Pons (tissue), 1 donor: Measurements from ENCODE around the gene IMMP2L.

Source experiments
- DNase-seq: peaks from one replicate; pipeline ENCODE4 v3.0.0-alpha.2; 2016; ENCODE audit warnings: low spot score

IMMP2L gene

GRCh38 chr7:111103136-111103535 is 459.2 kb downstream of the IMMP2L start:
- DNase-seq, result no peak

DNA sequence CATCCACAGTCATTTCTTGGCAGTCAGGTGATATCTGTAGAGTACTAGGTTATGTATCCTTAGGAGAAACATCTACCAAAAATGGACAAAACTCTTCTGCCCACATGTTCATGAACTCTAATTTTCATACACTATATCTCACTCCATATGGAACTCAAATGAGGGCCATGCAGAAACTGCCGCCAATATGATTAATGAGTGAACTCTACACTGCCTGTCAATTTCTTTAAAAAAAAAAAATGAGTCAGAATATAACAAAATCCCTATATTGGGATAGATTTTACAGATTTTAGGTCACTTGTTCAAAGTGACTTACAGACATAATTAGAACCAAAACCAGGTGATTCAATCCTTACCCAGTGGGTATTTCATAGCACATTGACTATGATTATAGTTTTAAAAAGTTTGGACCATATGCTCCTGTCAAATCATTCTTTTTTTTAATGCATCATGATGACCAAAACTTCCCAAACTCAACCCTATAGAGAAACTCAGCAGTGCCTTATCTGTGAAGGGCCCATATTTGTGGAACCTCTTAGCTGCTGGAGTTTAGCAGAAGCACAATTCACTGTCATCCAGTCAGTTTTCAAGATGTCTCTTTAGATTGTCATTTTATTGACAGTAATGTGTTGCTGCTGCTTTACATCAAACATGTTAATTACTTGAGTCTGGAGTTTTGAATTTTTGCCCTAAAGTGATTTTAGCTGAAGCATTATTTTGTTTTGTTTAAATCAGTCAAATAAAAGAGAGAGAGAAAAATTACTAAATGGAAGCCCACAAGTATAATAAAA is 460.2 kb downstream of the IMMP2L start:
- no peak for DNase-seq

DNA sequence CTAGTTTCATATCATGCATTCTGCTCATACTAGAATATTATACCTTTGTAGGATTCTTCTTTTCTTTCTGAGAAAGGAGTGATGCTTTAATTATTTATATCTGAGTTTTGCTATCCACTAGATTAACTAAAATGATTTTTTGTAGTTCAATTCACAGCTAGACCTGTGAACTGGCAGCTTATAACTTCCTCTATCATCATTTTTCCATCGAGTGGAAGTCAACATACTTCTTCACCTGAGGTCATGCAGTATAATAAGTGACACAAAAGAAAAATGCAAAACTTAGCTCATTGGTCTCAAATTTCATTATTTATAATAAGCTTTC is 463.4 kb downstream of the IMMP2L start:
- DNase-seq, result no peak

DNA sequence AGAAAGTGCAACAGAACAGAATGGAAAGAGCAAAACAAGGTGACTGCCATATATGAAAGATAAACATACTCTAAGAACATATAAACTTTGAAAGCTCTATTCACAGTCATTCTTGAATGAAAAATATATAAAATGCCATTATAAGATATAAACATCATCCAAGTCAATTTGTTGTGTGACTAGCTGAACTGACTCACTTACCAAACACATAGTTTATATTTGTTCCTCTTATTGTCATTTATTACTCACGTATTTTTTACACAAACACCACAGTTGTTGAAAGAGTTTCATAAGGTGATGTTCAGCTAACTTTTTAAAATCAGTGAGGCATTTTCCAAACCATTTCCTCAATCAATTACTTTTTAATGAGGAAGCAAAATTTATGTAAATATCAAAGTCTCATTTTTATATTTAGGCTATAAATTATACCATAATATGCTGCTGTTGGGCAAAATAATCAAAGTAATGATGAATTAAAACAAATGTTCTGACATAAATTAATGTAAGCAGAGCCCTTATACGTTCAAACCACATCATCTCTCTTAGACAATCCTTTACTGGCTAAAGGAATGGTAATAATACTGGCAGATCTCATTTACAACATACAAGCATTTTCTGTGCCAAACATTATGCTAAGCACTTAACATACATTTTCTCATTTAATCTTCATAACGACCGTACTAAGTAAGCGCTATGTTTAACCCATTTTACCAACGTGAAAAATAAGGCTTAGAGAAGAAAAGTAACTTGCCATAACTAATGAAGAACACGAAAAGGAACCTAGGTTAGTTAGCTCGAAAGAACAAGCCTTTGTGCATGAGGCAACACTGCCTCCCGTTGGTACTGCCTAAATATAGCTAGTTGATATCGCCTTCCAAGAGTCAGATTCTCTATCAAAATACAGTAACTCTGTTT is 464.0 kb downstream of the IMMP2L start:
- DNase-seq, result peak; percentile 78

GRCh38 chr7:111096997-111097396 is 465.3 kb downstream of the IMMP2L start:
- DNase-seq, result no peak

DNA sequence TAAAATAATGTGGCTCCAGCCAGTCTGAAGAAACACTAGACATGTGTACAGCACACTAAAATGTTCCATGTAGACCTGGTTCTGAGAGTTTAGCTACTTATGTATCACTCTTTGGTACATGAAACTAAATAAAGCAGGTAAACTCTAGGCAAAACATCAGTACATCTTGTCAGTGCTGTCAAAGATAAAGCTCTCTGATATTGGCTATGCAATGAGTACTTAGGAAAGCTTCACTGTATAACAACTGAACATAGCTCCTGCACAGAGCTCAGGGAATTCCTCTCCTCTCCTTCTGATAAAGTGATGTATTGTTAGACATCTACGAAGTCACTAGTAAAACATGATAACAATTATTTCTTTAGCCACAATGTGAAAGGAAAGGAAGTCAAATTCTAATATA is 467.9 kb downstream of the IMMP2L start:
- DNase-seq, result no peak

- no peak for DNase-seq
Measured at GRCh38 chr7:111093496-111093895, 468.8 kb downstream of the IMMP2L start.

DNA sequence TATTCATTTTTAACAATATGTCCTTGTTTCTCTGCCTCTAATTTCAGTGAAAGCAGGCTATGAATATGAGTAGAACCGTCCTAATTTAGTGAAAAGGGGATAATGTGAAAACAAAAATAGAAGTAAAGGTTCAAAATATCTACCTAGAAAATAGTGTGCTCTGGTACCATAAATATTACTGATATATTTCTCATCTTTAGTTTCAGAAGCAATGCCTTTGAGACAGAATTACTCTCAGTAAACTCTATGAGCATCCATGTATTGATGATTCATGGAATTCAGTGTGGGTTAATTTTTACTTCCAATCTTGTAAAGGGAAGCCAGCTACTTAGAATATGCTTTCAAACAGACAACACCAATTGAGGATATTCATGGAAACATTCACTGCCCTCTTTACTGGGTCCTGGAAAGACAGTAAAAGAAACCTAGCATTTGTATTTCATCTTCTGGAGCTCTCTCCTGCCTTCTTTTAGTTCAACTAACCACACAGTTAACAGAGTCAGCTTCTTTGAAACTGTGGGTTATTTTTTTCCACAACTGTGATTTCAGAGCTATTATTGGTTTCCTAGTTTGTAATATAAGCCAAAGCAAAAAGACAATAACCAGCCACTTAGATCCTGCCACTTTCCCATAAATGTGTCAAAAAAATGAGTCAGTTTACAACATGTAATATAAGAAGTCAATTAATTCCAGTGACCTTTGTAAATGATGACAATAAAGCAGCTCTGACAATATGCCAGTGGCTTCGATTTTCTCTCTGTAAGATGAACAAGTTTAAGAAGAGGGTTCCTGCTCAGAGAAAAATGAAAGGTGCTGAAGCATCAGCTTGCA is 469.7 kb downstream of the IMMP2L start:
- DNase-seq, result peak; percentile 39

DNA sequence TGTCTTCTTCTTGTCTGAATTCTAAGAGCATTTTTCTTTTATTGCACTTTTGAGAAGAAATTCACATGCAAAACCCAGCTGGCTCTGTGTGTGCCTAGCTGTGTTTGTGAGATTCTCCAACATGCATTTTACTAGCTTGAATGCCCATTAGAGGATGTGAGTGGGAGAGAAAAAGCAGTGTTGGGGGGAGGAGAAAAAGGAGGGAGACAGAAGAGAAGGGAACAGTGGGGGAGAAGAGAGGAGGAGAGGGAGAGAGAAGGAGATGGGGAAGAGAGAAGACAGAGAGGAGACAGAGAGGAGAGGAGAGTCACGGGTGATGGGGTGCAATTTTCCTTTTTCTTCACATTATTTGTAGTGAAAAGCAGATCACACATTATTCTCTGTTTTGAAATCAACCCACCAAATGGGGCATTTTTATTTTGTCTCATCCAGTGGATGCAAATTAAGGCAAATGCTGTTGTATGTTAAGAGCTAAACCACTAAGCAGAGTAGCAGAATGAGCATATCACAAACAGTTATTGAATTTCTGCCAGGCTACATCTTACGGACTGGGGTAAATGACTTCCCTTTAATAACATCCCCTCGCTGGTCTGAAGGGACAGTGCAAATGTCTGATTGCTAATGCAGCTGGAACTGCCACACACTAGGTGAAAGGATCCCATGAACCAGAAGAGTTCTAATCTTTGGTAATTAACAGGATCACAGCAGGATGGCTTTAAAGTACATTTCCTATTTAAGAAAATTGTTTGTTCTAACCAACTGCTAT is 470.5 kb downstream of the IMMP2L start:
- peak; percentile 47 for DNase-seq

DNA sequence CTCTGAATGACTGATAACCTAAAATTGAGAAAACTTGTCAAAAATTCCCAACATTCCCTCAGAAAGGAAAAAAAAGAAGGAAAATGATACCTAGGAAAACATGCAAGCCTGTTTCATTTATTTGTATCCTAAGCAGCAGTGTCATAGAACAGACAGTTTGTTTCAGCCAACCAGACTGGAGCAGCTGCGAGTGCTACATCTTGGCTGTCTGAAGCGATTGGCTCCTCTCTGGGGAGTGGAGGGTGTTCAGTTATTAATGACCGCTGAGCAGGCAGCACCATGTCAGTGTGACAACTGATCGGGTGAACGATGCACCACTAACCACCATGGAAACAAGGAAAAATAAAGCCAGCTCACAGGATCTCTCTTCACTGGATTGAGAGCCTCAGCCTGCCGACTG is 471.4 kb downstream of the IMMP2L start, which contains the start of gene LRRN3:
Gene LRRN3, plus strand, starts transcription at position 282 of the 400 bp plus-strand sequence. CDS start 31,646 bp downstream, outside the sequence.
- peak; percentile 88 for DNase-seq

DNA sequence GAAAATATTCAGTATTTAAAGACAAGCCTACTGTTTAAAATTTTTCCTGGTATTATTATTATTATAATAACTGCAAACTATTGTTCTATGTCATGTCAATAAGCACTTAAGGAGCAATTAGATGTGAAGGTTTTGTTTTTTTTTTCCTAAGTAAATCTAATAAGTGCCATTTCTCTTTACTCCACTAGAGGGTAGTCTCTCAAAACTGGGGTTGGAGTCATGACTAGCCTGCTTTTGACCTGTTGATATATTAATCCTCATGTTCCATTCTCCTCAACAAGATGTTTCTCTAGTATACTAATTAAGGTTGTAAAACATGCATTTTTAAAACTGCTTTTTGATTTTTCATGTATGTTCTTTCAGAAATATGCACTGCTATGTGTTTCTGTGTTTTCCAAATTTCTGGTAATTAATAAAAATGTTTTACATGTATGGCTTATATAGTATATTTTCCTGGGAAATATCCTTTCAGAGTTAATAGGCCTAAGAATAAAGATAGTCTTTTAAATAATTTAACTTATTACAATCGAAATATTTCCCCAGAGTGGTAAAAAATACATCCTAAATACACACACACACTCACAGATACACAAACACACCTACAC is 472.4 kb downstream of the IMMP2L start:
- peak; percentile 73 for DNase-seq

DNA sequence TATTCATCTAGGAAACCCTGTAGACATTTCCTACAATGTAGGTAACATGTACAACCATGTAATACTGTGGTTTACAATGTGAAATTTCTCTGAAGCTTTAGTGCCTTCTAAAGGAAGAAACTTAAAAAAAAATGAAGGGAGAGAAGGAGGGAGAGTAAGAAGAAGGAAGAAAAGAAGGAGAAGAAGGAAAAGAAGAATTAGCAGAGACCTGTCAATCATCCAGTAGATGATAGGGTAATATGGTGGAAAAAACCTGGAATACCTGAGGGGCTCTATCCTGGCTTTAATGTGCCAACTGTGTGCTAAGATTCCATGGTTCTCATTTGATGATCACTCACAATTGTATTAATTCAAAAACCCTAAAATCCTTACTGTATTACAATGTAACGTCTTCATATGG is 474.0 kb downstream of the IMMP2L start:
- no peak for DNase-seq

- DNase-seq, result no peak
Measured at GRCh38 chr7:111086532-111086931, 475.8 kb downstream of the IMMP2L start.

- no peak for DNase-seq
Measured at GRCh38 chr7:111085356-111085755, 476.9 kb downstream of the IMMP2L start.

DNA sequence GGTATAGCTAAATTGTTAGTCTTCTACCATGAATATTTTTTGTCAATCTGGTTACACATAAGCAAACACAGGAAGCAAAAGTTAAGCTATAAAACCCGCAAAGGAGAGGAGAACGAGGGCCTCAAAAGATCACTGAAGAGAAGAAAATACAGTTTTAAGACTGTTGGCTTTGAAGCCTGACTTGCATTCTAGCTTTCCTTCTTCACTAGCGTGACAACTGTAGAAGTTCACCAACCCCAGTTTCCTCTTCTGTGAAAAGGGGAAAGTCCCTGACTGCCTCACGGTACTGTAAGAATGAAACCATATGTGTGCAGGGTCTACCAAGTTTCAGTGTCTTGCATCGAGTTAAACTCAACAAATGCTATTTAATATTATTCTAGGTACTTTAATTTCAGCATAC is 478.9 kb downstream of the IMMP2L start:
- DNase-seq, result peak; percentile 64

DNA sequence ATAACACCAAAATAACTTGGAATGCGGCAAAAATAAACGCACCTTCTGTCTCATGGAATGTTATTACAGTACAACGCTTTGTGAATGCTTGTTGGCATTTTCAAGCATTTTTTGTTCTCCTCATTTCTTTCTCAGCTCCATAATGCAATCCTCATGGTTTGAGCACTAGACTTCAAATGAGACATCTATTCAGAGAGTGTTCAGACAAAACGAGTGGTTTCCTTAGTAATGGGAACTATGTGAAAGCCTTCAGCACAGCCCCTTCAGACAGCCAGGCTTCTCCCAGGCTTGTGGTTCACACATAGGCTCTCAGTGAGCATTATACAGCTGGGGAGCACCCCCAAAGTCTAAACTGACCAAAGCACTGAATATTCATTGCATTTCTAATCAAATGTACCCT is 479.9 kb downstream of the IMMP2L start:
- DNase-seq, result no peak

- DNase-seq, result no peak
Measured at GRCh38 chr7:111081546-111082267, 480.6 kb downstream of the IMMP2L start.

GRCh38 chr7:111080495-111081105 is 481.7 kb downstream of the IMMP2L start:
- no peak for DNase-seq

- DNase-seq, result no peak
Measured at GRCh38 chr7:111077001-111077400, 485.3 kb downstream of the IMMP2L start.

DNA sequence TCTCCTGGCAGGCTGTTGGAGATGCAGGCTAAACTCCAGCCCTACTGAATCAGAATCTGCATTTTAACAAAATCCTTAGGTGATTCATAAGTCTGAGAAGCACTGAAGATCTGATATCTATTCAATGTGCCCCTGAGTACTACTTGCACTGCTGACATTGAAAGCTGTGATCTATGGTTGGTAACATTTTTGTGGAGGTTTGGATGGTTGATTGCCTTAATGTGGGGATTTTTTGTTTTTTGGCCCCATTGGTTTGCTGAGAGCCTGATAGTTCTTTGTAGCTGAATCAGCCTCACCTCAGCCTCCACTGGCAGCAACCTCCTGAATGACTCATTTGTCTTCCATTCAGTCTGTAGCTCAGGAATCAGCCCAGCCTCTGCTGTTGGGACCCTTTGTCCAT is 486.1 kb downstream of the IMMP2L start:
- no peak for DNase-seq
